PC-9 (cell line): ENCODE measurements around the gene MRPL49. TPM values are rescaled to one million over a fixed set of nuclear protein-coding genes. Genes with fewer than 3 reads are reported as not detected.

Source experiments
- BruUV-seq: library from RNA; stranded (reverse); fragments of 400-500 nt; replicated peaks from 2 replicates; lab custom pipeline; 2021; lab: Mats Ljungman, UMichigan
- CTCF ChIA-PET: fragments of 300-600 bp; sonication (Branson Sonifier 250); formaldehyde crosslinking; loops from one replicate; lab custom pipeline; 2022; ENCODE audit warnings: antibody characterized with exemption; lab: Charles Lee
- POLR2A ChIA-PET: fragments of 300-600 bp; sonication (Branson Sonifier 250); formaldehyde crosslinking; loops from one replicate; lab custom pipeline; 2022; ENCODE audit warnings: antibody characterized with exemption; ENCODE audit not compliant: unreplicated experiment; lab: Charles Lee
- DNase-seq, 2 experiments: peaks; one replicate each; pipeline versions ENCODE4 v3.0.0 to v3.0.0-alpha.2; 2015 to 2022; ENCODE audit warnings: mixed read lengths in 1 of 2
- H2AFZ ChIP-seq: fragments of 200-600 bp; sonication (generic); 2 replicates; pipeline ENCODE4 v1.8.1; 2017; ENCODE audit warnings: antibody characterized with exemption
- H3F3A ChIP-seq: fragments of 200-600 bp; sonication (generic); 2 replicates; pipeline ENCODE4 v1.8.1; 2017; ENCODE audit warnings: antibody characterized with exemption, mild to moderate bottlenecking, low read depth; ENCODE audit not compliant: insufficient read depth
- H3K27ac ChIP-seq: fragments of 200-600 bp; sonication (generic); 2 replicates; pipeline ENCODE4 v1.6.1; 2016; ENCODE audit warnings: mixed run types
- H3K27me3 ChIP-seq: fragments of 200-600 bp; sonication (generic); 2 replicates; pipeline ENCODE4 v1.6.1; 2016; ENCODE audit warnings: low read depth, mixed run types; ENCODE audit not compliant: insufficient read depth
- H3K36me3 ChIP-seq: fragments of 200-600 bp; sonication (generic); 2 replicates; pipeline ENCODE4 v1.6.1; 2016; ENCODE audit warnings: low read depth, mixed run types
- H3K4me1 ChIP-seq: fragments of 200-600 bp; sonication (generic); replicated peaks from 2 replicates; pipeline ENCODE4 v1.6.1; 2016; ENCODE audit warnings: mixed run types; ENCODE audit not compliant: insufficient read depth
- H3K4me2 ChIP-seq: fragments of 200-600 bp; sonication (generic); 2 replicates; pipeline ENCODE4 v1.6.1; 2017; ENCODE audit warnings: mixed run types
- H3K4me3 ChIP-seq: fragments of 200-600 bp; sonication (generic); 2 replicates; pipeline ENCODE4 v1.6.1; 2016; ENCODE audit warnings: mixed run types
- H3K79me2 ChIP-seq: fragments of 200-600 bp; sonication (generic); 2 replicates; pipeline ENCODE4 v1.6.1; 2017; ENCODE audit warnings: low read depth, mixed run types
- H3K9me2 ChIP-seq: fragments of 200-600 bp; sonication (generic); 2 replicates; pipeline ENCODE4 v1.8.1; 2017; ENCODE audit warnings: mild to moderate bottlenecking; ENCODE audit not compliant: insufficient read depth
- H3K9me3 ChIP-seq: fragments of 200-600 bp; sonication (generic); 2 replicates; pipeline ENCODE4 v1.8.1; 2016; ENCODE audit warnings: low read depth; ENCODE audit not compliant: insufficient read depth
- H4K20me1 ChIP-seq: fragments of 200-600 bp; sonication (generic); 2 replicates; pipeline ENCODE4 v1.8.1; 2017; ENCODE audit not compliant: insufficient read depth
- CTCF ChIP-seq: fragments of 200-600 bp; sonication (generic); conservative IDR thresholded peaks from 2 replicates; pipeline ENCODE4 v1.6.1; 2017; ENCODE audit warnings: mixed run types, antibody characterized with exemption, mild to moderate bottlenecking, moderate library complexity
- EZH2 ChIP-seq: fragments of 200-600 bp; sonication (generic); IDR thresholded peaks from 2 replicates; pipeline ENCODE4 v1.8.0; 2017; ENCODE audit warnings: antibody characterized with exemption, low read depth
- intact Hi-C: fragments of 100-400 bp; cut with micrococcal nuclease; formaldehyde crosslinking; loops from one replicate; pipeline ENCODE4 v1.10.0; 2022; ENCODE audit not compliant: unreplicated experiment
- total RNA-seq: library from RNA; stranded (reverse); gene quantifications from 2 replicates; pipeline ENCODE4 v1.2.3, GENCODE V29; 2021

Gene MRPL49
- total RNA-seq, 1 experiment from 2014 or later = 95.0 TPM

DNA sequence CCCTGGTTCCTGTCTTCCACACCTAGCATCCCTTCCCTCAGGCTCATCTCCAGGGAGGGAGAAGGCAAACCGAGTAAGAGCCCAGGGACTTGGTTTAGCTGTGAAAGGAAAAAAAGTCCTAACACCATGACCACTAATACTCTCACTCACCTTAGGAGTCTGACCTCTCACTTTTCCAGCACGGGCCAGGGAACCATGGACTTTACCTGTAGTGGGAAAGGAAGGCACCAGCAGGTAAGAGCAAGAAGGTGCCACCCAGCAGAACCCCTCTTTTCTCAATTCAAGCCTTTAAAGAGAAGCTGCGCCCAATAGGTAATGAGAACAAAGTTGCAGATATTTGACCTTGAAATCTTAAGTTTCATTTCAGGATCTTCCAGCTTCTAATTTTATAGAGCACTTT is 1.3 kb upstream of the MRPL49 start:
- Histone ChIP-seq H3K27me3 (no peaks in the 10 kb centered on the region), H3K79me2 (peaks cover 66% of the 10 kb centered on the region), H4K20me1 (peaks cover 10% of the 10 kb centered on the region; the same call in 1 of the 2 replicates), H3K4me2 (peak overlapping the region; percentile 89), H3K9me2 (no peaks in the 10 kb centered on the region), H2AFZ (no peak overlapping the region), H3K36me3 (peaks cover 30% of the 10 kb centered on the region), H3K9me3 (no peaks in the 10 kb centered on the region), H3K27ac (peak overlapping the region; percentile 85), H3K4me1 (peaks cover 38% of the 10 kb centered on the region), H3F3A (peaks cover 75% of the 10 kb centered on the region), H3K4me3 (peak overlapping the region; percentile 92)
- no peak for TF ChIP-seq CTCF
- TF ChIP-seq EZH2 = no peak
- BruUV-seq = no TSS peak
- ChIA-PET CTCF (no interaction called here), POLR2A (interaction anchor here (0.5 kb wide), 1 partner anchor 126 kb away, joined by 11 read pairs; no protein-coding TSS in a partner anchor)
- DNase-seq = no peak
- intact Hi-C loops = no loop called here

GRCh38 chr11:65121447-65121864 is 665 bp upstream of the MRPL49 start:
- peak overlapping the region; percentile 89 for H3K4me2 ChIP-seq
- peaks cover 32% of the 10 kb centered on the region for H3K4me1 ChIP-seq
- H3K36me3 ChIP-seq = peaks cover 32% of the 10 kb centered on the region
- H3K27ac ChIP-seq = peak overlapping the region; percentile 85
- peak overlapping the region; percentile 70 for H2AFZ ChIP-seq
- DNase-seq = no peak
- POLR2A ChIA-PET = interaction anchor here (0.5 to 1.1 kb wide), 7 partner anchors 9 to 195 kb away, joined by 3 to 11 read pairs (median 5); partner anchors contain the start of gene CAPN1
- H3F3A ChIP-seq = peaks cover 75% of the 10 kb centered on the region
- intact Hi-C loops = no loop called here
- H3K9me2 ChIP-seq = no peaks in the 10 kb centered on the region
- TF ChIP-seq EZH2 (no peak), CTCF (no peak)
- peaks cover 10% of the 10 kb centered on the region; the same call in 1 of the 2 replicates for H4K20me1 ChIP-seq
- CTCF ChIA-PET = no interaction called here
- H3K27me3 ChIP-seq = no peaks in the 10 kb centered on the region
- no peaks in the 10 kb centered on the region for H3K9me3 ChIP-seq
- TSS peak; percentile 55 for BruUV-seq
- H3K79me2 ChIP-seq = peaks cover 60% of the 10 kb centered on the region
- peak overlapping the region; percentile 92 for H3K4me3 ChIP-seq

- 0 out of 2 replicates have a peak overlapping the region, but pooled peaks have one; percentile 90 for H3K4me2 ChIP-seq
- no peak for TF ChIP-seq CTCF
- no peak for TF ChIP-seq EZH2
- H3K27me3 ChIP-seq = no peaks in the 10 kb centered on the region
- H3K4me1 ChIP-seq = peaks cover 30% of the 10 kb centered on the region
- BruUV-seq = no TSS peak
- H2AFZ ChIP-seq = no peak overlapping the region
- intact Hi-C loops = no loop called here
- H3K79me2 ChIP-seq = peaks cover 50% of the 10 kb centered on the region
- peaks cover 75% of the 10 kb centered on the region for H3F3A ChIP-seq
- H3K27ac ChIP-seq = no peak overlapping the region
- CTCF ChIA-PET = no interaction called here
- H3K9me3 ChIP-seq = no peaks in the 10 kb centered on the region
- H4K20me1 ChIP-seq = peaks cover 16% of the 10 kb centered on the region; the same call in 1 of the 2 replicates
- H3K9me2 ChIP-seq = no peaks in the 10 kb centered on the region
- POLR2A ChIA-PET = interaction anchor here (0.6 kb wide), 2 partner anchors 309 to 353 kb away, joined by 3 to 4 read pairs; no protein-coding TSS in a partner anchor
- H3K4me3 ChIP-seq = no peak overlapping the region
- H3K36me3 ChIP-seq = peaks cover 52% of the 10 kb centered on the region
- no peak for DNase-seq
These were observed 2.5 kb downstream of the MRPL49 start for GRCh38 chr11:65124480-65125196.
